K562 (cell line): ENCODE measurements around the gene HOXB3. TPM values are rescaled to one million over a fixed set of nuclear protein-coding genes. Genes with fewer than 3 reads are reported as not detected.

Experiments used
- ARID2 ChIP-seq: fragments of 450-650 bp; IDR thresholded peaks from 2 replicates; pipeline ENCODE4 v1.6.1; 2017; ENCODE audit warnings: antibody characterized with exemption, mild to moderate bottlenecking
- ATF7 ChIP-seq: fragments of 450-650 bp; IDR thresholded peaks from 2 replicates; pipeline ENCODE4 v1.7.1; 2014; ENCODE audit warnings: mild to moderate bottlenecking, moderate library complexity
- BRCA1 ChIP-seq, 2 experiments: fragments of 450-650 bp in 1 of 2; sonication (generic) in 1 of 2; formaldehyde crosslinking in 1 of 2; IDR thresholded peaks; 2 replicates each; pipeline versions ENCODE4 v1.5.0 to v1.6.1; 2017 to 2020; ENCODE audit warnings: mild to moderate bottlenecking in 1 of 2, missing genetic modification reagents in 1 of 2
- CHD2 ChIP-seq: IDR thresholded peaks from 2 replicates; pipeline ENCODE4 v1.6.1; 2011; ENCODE audit warnings: low read depth, low read length
- ELF4 ChIP-seq: fragments of 450-650 bp; formaldehyde crosslinking; IDR thresholded peaks from 2 replicates; pipeline ENCODE4 v1.4.0; 2022; ENCODE audit warnings: missing genetic modification characterization
- FOXM1 ChIP-seq, 2 experiments: fragments of 450-650 bp in 1 of 2; sonication (generic) in 1 of 2; formaldehyde crosslinking in 1 of 2; IDR thresholded peaks; 2 replicates each; pipeline versions ENCODE4 v1.6.1 to v1.9.0; 2017 to 2022; ENCODE audit warnings: low read depth in 2 of 2, mild to moderate bottlenecking in 2 of 2, missing genetic modification reagents in 1 of 2, moderate library complexity in 1 of 2
- PRDM10 ChIP-seq: fragments of 450-650 bp; IDR thresholded peaks from 2 replicates; pipeline ENCODE4 v1.6.1; 2018; ENCODE audit not compliant: partially characterized antibody
- RAD51 ChIP-seq: fragments of 450-650 bp; IDR thresholded peaks from 2 replicates; pipeline ENCODE4 v1.7.1; 2016; ENCODE audit warnings: low read depth, mild to moderate bottlenecking, borderline replicate concordance
- SMARCB1 ChIP-seq: IDR thresholded peaks from 2 replicates; pipeline ENCODE4 v1.6.1; 2011; ENCODE audit warnings: improper control_type of control experiment, low read depth; ENCODE audit not compliant: insufficient read length
- TAF9B ChIP-seq: fragments of 450-650 bp; IDR thresholded peaks from 2 replicates; pipeline ENCODE4 v1.6.1; 2018; ENCODE audit warnings: mild to moderate bottlenecking; ENCODE audit not compliant: partially characterized antibody
- ZNF311 ChIP-seq: fragments of 250-450 bp; sonication (Bioruptor Pico); IDR thresholded peaks from 2 replicates; pipeline ENCODE4 v1.4.0; 2020; ENCODE audit warnings: mild to moderate bottlenecking, moderate library complexity
- polyA plus RNA-seq, 8 experiments: library from polyadenylated mRNA; depleted of rRNA in 4 of 8; stranded (reverse) in 5 of 8; unstranded in 3 of 8; fragments of >200 nt; fragmentation: Nextera tagmentation in 2 of 8; fragmentation: Illumina TruSeq in 1 of 8; extraction: Ambion mirVana in 2 of 8; extraction: Trizol in 1 of 8; gene quantifications; 2 replicates each; pipeline versions ENCODE4 v1.2.1 to v1.2.3, GENCODE V29; 2011 to 2014; ENCODE audit warnings: inconsistent platforms in 1 of 8, missing spikeins in 1 of 8
- total RNA-seq, 7 experiments: library from RNA; depleted of rRNA in 6 of 7; stranded (reverse); fragments of >200 nt in 6 of 7; fragmentation: Illumina TruSeq in 2 of 7; extraction: Trizol in 2 of 7; gene quantifications; 2 replicates each; pipeline versions ENCODE4 v1.2.1 to v1.2.3, GENCODE V29; 2011 to 2021; ENCODE audit warnings: low replicate concordance in 1 of 7
- TF ChIP-seq, protein P1 (sequence below): fragments of 450-650 bp; IDR thresholded peaks from 2 replicates; pipeline ENCODE4 v1.6.1; 2017; ENCODE audit warnings: antibody characterized with exemption, mild to moderate bottlenecking
- TF ChIP-seq, protein P2 (sequence below): sonication (generic); formaldehyde crosslinking; IDR thresholded peaks from 2 replicates; pipeline ENCODE4 v1.4.0; 2020; ENCODE audit warnings: mild to moderate bottlenecking, missing genetic modification reagents
- TF ChIP-seq, protein P3 (sequence below): sonication (generic); formaldehyde crosslinking; IDR thresholded peaks from 2 replicates; pipeline ENCODE4 v1.9.0; 2022; ENCODE audit warnings: mild to moderate bottlenecking, missing genetic modification reagents

The HOXB3 gene
- total and polyA plus RNA-seq, 9 of the 15 experiments (the other 6 are each of a cell fraction or from before 2014, with no cell fraction given): 2.4 to 41.3 (median 20.2) TPM

- TF ChIP-seq, protein P1, sequence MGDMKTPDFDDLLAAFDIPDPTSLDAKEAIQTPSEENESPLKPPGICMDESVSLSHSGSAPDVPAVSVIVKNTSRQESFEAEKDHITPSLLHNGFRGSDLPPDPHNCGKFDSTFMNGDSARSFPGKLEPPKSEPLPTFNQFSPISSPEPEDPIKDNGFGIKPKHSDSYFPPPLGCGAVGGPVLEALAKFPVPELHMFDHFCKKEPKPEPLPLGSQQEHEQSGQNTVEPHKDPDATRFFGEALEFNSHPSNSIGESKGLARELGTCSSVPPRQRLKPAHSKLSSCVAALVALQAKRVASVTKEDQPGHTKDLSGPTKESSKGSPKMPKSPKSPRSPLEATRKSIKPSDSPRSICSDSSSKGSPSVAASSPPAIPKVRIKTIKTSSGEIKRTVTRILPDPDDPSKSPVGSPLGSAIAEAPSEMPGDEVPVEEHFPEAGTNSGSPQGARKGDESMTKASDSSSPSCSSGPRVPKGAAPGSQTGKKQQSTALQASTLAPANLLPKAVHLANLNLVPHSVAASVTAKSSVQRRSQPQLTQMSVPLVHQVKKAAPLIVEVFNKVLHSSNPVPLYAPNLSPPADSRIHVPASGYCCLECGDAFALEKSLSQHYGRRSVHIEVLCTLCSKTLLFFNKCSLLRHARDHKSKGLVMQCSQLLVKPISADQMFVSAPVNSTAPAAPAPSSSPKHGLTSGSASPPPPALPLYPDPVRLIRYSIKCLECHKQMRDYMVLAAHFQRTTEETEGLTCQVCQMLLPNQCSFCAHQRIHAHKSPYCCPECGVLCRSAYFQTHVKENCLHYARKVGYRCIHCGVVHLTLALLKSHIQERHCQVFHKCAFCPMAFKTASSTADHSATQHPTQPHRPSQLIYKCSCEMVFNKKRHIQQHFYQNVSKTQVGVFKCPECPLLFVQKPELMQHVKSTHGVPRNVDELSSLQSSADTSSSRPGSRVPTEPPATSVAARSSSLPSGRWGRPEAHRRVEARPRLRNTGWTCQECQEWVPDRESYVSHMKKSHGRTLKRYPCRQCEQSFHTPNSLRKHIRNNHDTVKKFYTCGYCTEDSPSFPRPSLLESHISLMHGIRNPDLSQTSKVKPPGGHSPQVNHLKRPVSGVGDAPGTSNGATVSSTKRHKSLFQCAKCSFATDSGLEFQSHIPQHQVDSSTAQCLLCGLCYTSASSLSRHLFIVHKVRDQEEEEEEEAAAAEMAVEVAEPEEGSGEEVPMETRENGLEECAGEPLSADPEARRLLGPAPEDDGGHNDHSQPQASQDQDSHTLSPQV: 0 out of 2 replicates have a peak, but pooled peaks have one; percentile 12
- no peak for TF ChIP-seq ZNF311 (CRISPR knock-in tag)
- no peak for TF ChIP-seq ELF4
- no peak for TF ChIP-seq CHD2
- no peak for TF ChIP-seq TAF9B
- TF ChIP-seq RAD51: no peak
- no peak for TF ChIP-seq ATF7
- TF ChIP-seq, protein P2, sequence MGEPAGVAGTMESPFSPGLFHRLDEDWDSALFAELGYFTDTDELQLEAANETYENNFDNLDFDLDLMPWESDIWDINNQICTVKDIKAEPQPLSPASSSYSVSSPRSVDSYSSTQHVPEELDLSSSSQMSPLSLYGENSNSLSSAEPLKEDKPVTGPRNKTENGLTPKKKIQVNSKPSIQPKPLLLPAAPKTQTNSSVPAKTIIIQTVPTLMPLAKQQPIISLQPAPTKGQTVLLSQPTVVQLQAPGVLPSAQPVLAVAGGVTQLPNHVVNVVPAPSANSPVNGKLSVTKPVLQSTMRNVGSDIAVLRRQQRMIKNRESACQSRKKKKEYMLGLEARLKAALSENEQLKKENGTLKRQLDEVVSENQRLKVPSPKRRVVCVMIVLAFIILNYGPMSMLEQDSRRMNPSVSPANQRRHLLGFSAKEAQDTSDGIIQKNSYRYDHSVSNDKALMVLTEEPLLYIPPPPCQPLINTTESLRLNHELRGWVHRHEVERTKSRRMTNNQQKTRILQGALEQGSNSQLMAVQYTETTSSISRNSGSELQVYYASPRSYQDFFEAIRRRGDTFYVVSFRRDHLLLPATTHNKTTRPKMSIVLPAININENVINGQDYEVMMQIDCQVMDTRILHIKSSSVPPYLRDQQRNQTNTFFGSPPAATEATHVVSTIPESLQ (CRISPR knock-in tag): no peak
- TF ChIP-seq FOXM1 (IDR thresholded peaks at IDR 0.05; ENCODE audit: low read depth): no peak
- TF ChIP-seq FOXM1 (CRISPR knock-in tag; IDR thresholded peaks at IDR 0.05; ENCODE audit: low read depth): no peak
- TF ChIP-seq PRDM10: peak; percentile 90
- TF ChIP-seq ARID2: no peak
- TF ChIP-seq BRCA1 (IDR thresholded peaks at IDR 0.05): no peak
- TF ChIP-seq BRCA1 (CRISPR knock-in tag; IDR thresholded peaks at IDR 0.05): no peak
- TF ChIP-seq SMARCB1: peak; percentile 38
- TF ChIP-seq, protein P3, sequence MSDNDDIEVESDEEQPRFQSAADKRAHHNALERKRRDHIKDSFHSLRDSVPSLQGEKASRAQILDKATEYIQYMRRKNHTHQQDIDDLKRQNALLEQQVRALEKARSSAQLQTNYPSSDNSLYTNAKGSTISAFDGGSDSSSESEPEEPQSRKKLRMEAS: no peak
These were observed 14.1 kb upstream of the HOXB3 start (continued) for GRCh38 chr17:48603959-48604769.
